Mesenchymal stem cell (in vitro differentiated cells and primary cell): ENCODE data around the gene RRP1B.
A peak's percentile ranks its signal among the peaks of the same experiment; 100 is the strongest.
"Not testable (repeated sequence)": the region's sequence is repeated elsewhere in the genome, so short reads cannot be mapped to it uniquely, and the experiment has no call there.

Experiments used
- DNase-seq: peaks from one replicate; pipeline ENCODE4 v3.0.0-alpha.2; 2013
- H2AFZ ChIP-seq: one replicate; pipeline ENCODE4 v1.6.1; 2013; ENCODE audit warnings: low read depth, mild to moderate bottlenecking, control low read depth, inconsistent platforms, low read length, moderate library complexity
- H2AK5ac ChIP-seq: 2 replicates; pipeline ENCODE4 v1.6.1; 2013; ENCODE audit warnings: low read length, moderate library complexity, mild to moderate bottlenecking, inconsistent platforms; ENCODE audit not compliant: severe bottlenecking
- H2BK120ac ChIP-seq: one replicate; pipeline ENCODE4 v1.6.1; 2013; ENCODE audit warnings: low read depth, mild to moderate bottlenecking, inconsistent platforms, low read length, moderate library complexity
- H2BK12ac ChIP-seq, 2 experiments: one replicate each; pipeline ENCODE4 v1.6.1; 2013; ENCODE audit warnings: inconsistent platforms in 2 of 2, low read length in 2 of 2, mild to moderate bottlenecking in 2 of 2, moderate library complexity in 2 of 2, control low read depth in 1 of 2
- H2BK15ac ChIP-seq: one replicate; pipeline ENCODE4 v1.6.1; 2013; ENCODE audit warnings: mild to moderate bottlenecking, low read depth, inconsistent platforms; ENCODE audit not compliant: poor library complexity, severe bottlenecking
- H2BK5ac ChIP-seq: 2 replicates; pipeline ENCODE4 v1.6.1; 2013; ENCODE audit warnings: low read depth, mild to moderate bottlenecking, low read length, control low read depth, inconsistent platforms; ENCODE audit not compliant: poor library complexity, severe bottlenecking
- H3K14ac ChIP-seq, 2 experiments: one replicate each; pipeline ENCODE4 v1.6.1; 2013; ENCODE audit warnings: inconsistent platforms in 2 of 2, low read length in 2 of 2, control low read depth in 1 of 2, mild to moderate bottlenecking in 1 of 2, moderate library complexity in 1 of 2
- H3K18ac ChIP-seq, 2 experiments: one replicate each; pipeline ENCODE4 v1.6.1; 2013; ENCODE audit warnings: inconsistent platforms in 2 of 2, low read length in 2 of 2, control low read depth in 1 of 2, low read depth in 1 of 2, mild to moderate bottlenecking in 1 of 2
- H3K23ac ChIP-seq, 2 experiments: one replicate each; pipeline ENCODE4 v1.6.1; 2013; ENCODE audit warnings: inconsistent platforms in 2 of 2, low read length in 2 of 2, mild to moderate bottlenecking in 2 of 2, moderate library complexity in 2 of 2, control low read depth in 1 of 2
- H3K27ac ChIP-seq: 2 replicates; pipeline ENCODE4 v1.5.1; 2013; ENCODE audit warnings: mild to moderate bottlenecking, moderate library complexity, low read length, control low read depth, inconsistent platforms; ENCODE audit not compliant: poor library complexity, severe bottlenecking
- H3K27me3 ChIP-seq, 2 experiments: 2 replicates each; pipeline versions ENCODE4 v1.6.1 to v1.7.0; 2013; ENCODE audit warnings: low read length in 2 of 2, mild to moderate bottlenecking in 2 of 2, moderate library complexity in 2 of 2, control low read depth in 1 of 2, inconsistent platforms in 1 of 2; ENCODE audit not compliant: control insufficient read depth in 1 of 2, insufficient read depth in 1 of 2
- H3K36me3 ChIP-seq, 2 experiments: 2 replicates each; pipeline versions ENCODE4 v1.6.1 to v1.7.0; 2013; ENCODE audit warnings: low read length in 2 of 2, control low read depth in 1 of 2, inconsistent platforms in 1 of 2, low read depth in 1 of 2, mild to moderate bottlenecking in 1 of 2; ENCODE audit not compliant: insufficient read depth in 2 of 2, control insufficient read depth in 1 of 2
- H3K4ac ChIP-seq, 2 experiments: one replicate each; pipeline ENCODE4 v1.6.1; 2013; ENCODE audit warnings: inconsistent platforms in 2 of 2, low read length in 2 of 2, mild to moderate bottlenecking in 2 of 2, moderate library complexity in 2 of 2, control low read depth in 1 of 2, low read depth in 1 of 2
- H3K4me1 ChIP-seq: 2 replicates; pipeline ENCODE4 v1.6.1; 2013; ENCODE audit warnings: low read depth, low read length, control low read depth; ENCODE audit not compliant: control insufficient read depth, insufficient read depth
- H3K4me2 ChIP-seq: 2 replicates; pipeline ENCODE4 v1.6.1; 2013; ENCODE audit warnings: low read length, mild to moderate bottlenecking, inconsistent platforms; ENCODE audit not compliant: poor library complexity, severe bottlenecking
- H3K4me3 ChIP-seq, 2 experiments: 2 replicates each; pipeline versions ENCODE4 v1.5.1 to v1.7.0; 2013; ENCODE audit warnings: low read length in 2 of 2, mild to moderate bottlenecking in 2 of 2, control low read depth in 1 of 2, low read depth in 1 of 2; ENCODE audit not compliant: insufficient read depth in 1 of 2
- H3K79me1 ChIP-seq: replicated peaks from 2 replicates; pipeline ENCODE4 v1.6.1; 2013; ENCODE audit warnings: mild to moderate bottlenecking, control low read depth, low read length, inconsistent platforms; ENCODE audit not compliant: poor library complexity, severe bottlenecking
- H3K9ac ChIP-seq: 2 replicates; pipeline ENCODE4 v1.7.0; 2013; ENCODE audit warnings: mild to moderate bottlenecking, low read length, moderate library complexity
- H3K9me3 ChIP-seq: 2 replicates; pipeline ENCODE4 v1.7.0; 2013; ENCODE audit warnings: mild to moderate bottlenecking, low read length; ENCODE audit not compliant: control insufficient read depth
- H4K8ac ChIP-seq: one replicate; pipeline ENCODE4 v1.6.1; 2013; ENCODE audit warnings: inconsistent platforms, mild to moderate bottlenecking, low read length, moderate library complexity
- H4K91ac ChIP-seq: one replicate; pipeline ENCODE4 v1.6.1; 2013; ENCODE audit warnings: mild to moderate bottlenecking, low read length, inconsistent platforms
- WGBS: methylation state at CpG from one replicate; pipeline ENCODE4 v1.1.7; 2013; ENCODE audit warnings: mixed read lengths; 5-methylcytosine and 5-hydroxymethylcytosine counted together

Gene RRP1B

GRCh38 chr21:43707462-43707861 lies 48.1 kb downstream of the RRP1B start:
- H4K91ac ChIP-seq = no peak overlapping the region

GRCh38 chr21:43708745-43709381 lies 49.5 kb downstream of the RRP1B start:
- Histone ChIP-seq H3K4me1 (peaks cover 13% of the 10 kb centered on the region), H2BK12ac (no peak overlapping the region), H3K9me3 (no peaks in the 10 kb centered on the region), H2AFZ (no peak overlapping the region), H4K91ac (no peak overlapping the region), H3K27ac (no peak overlapping the region), H2BK15ac (no peak overlapping the region), H3K14ac (no peak overlapping the region), H4K8ac (no peak overlapping the region), H3K23ac (no peak overlapping the region), H3K4me2 (no peak overlapping the region), H3K27me3 (no peaks in the 10 kb centered on the region), H3K36me3 (no peaks in the 10 kb centered on the region), H3K79me1 (no peaks in the 10 kb centered on the region), H2BK120ac (no peak overlapping the region), H3K4me3 (no peak overlapping the region), H2AK5ac (no peak overlapping the region), H3K9ac (no peak overlapping the region), H2BK5ac (no peak overlapping the region), H3K4ac (no peak overlapping the region), H3K18ac (no peak overlapping the region)
- DNase-seq = no peak
- 98% methylated on average over 13 of the region's 13 CpGs for WGBS

More at GRCh38 chr21:43707462-43707861, 48.1 kb downstream of the RRP1B start:
- H3K9ac ChIP-seq = no peak overlapping the region
- H3K14ac ChIP-seq = no peak overlapping the region
- no peak for DNase-seq
- H3K4me2 ChIP-seq = no peak overlapping the region
- no peak overlapping the region for H2AFZ ChIP-seq
- peak overlapping the region in 1 of 2 experiments; percentile 24 for H3K4ac ChIP-seq
- H3K36me3 ChIP-seq = no peaks in the 10 kb centered on the region
- H2BK5ac ChIP-seq = no peak overlapping the region
- H2BK12ac ChIP-seq = no peak overlapping the region
- H3K4me1 ChIP-seq = peaks cover 18% of the 10 kb centered on the region
- no peaks in the 10 kb centered on the region for H3K79me1 ChIP-seq
- no peaks in the 10 kb centered on the region for H3K27me3 ChIP-seq
- no peak overlapping the region for H3K27ac ChIP-seq
- H3K18ac ChIP-seq = no peak overlapping the region
- WGBS = 98% methylated on average over 8 of the region's 9 CpGs
- no peak overlapping the region for H2BK15ac ChIP-seq
- H3K23ac ChIP-seq = no peak overlapping the region
- no peak overlapping the region for H4K8ac ChIP-seq
- no peak overlapping the region for H2BK120ac ChIP-seq
- no peak overlapping the region for H2AK5ac ChIP-seq
- no peak overlapping the region for H3K4me3 ChIP-seq
- no peaks in the 10 kb centered on the region for H3K9me3 ChIP-seq

- H3K4me1 ChIP-seq = peaks cover 17% of the 10 kb centered on the region
- H3K18ac ChIP-seq = no peak overlapping the region
- peak overlapping the region; percentile 34 for H3K4me2 ChIP-seq
- peak overlapping the region; percentile 98 for H3K27ac ChIP-seq
- no peak overlapping the region for H4K91ac ChIP-seq
- 59% methylated on average over 13 of the region's 13 CpGs for WGBS
- no peaks in the 10 kb centered on the region for H3K9me3 ChIP-seq
- H3K27me3 ChIP-seq = no peaks in the 10 kb centered on the region
- DNase-seq = peak; percentile 32
- H2AK5ac ChIP-seq = peak overlapping the region; percentile 97
- H3K23ac ChIP-seq = no peak overlapping the region
- peak overlapping the region; percentile 81 for H2BK15ac ChIP-seq
- peak overlapping the region; percentile 80 for H2BK5ac ChIP-seq
- peak overlapping the region; percentile 29 for H3K9ac ChIP-seq
- H2BK12ac ChIP-seq = no peak overlapping the region
- no peaks in the 10 kb centered on the region for H3K79me1 ChIP-seq
- H2BK120ac ChIP-seq = no peak overlapping the region
- H3K4me3 ChIP-seq = no peak overlapping the region
- H3K4ac ChIP-seq = no peak overlapping the region
- H3K14ac ChIP-seq = no peak overlapping the region
- peak overlapping the region; percentile 19 for H2AFZ ChIP-seq
- H3K36me3 ChIP-seq = no peaks in the 10 kb centered on the region
- H4K8ac ChIP-seq = no peak overlapping the region
Observed at GRCh38 chr21:43712268-43712942, 53.0 kb downstream of the RRP1B start.

GRCh38 chr21:43713123-43713522 lies 53.8 kb downstream of the RRP1B start:
- not testable (repeated sequence) for H3K79me1 ChIP-seq, H3K14ac ChIP-seq, H4K91ac ChIP-seq, H3K4me3 ChIP-seq, H3K27me3 ChIP-seq, H3K36me3 ChIP-seq, H2AFZ ChIP-seq, H3K4ac ChIP-seq, H3K18ac ChIP-seq, H3K9ac ChIP-seq, H3K9me3 ChIP-seq, H2BK120ac ChIP-seq, H2BK15ac ChIP-seq, H2BK12ac ChIP-seq, H3K23ac ChIP-seq, DNase-seq, H3K4me2 ChIP-seq, H4K8ac ChIP-seq
- H2AK5ac ChIP-seq = peak overlapping the region; percentile 27
- peaks cover 18% of the 10 kb centered on the region for H3K4me1 ChIP-seq
- peak overlapping the region; percentile 58 for H2BK5ac ChIP-seq
- H3K27ac ChIP-seq = peak overlapping the region; percentile 98
- 85% methylated on average over 4 of the region's 6 CpGs for WGBS
